HepG2 (cell line): Measurements from ENCODE around the gene ZACN. TPM values are rescaled to one million over a fixed set of nuclear protein-coding genes. Genes with fewer than 3 reads are reported as not detected.

Experiments
- KDM2A ChIP-seq: sonication (generic); formaldehyde crosslinking; IDR thresholded peaks from 2 replicates; pipeline ENCODE4 v1.4.0; 2020; ENCODE audit warnings: low read depth, missing genetic modification reagents, borderline replicate concordance
- MTF1 ChIP-seq: sonication (generic); formaldehyde crosslinking; IDR thresholded peaks from 2 replicates; pipeline ENCODE4 v1.5.0; 2020; ENCODE audit warnings: missing genetic modification reagents
- ZBTB1 ChIP-seq: sonication (generic); formaldehyde crosslinking; IDR thresholded peaks from 2 replicates; pipeline ENCODE4 v1.4.0; 2020; ENCODE audit warnings: missing genetic modification reagents, borderline replicate concordance
- ZNF260 ChIP-seq: sonication (generic); formaldehyde crosslinking; IDR thresholded peaks from 2 replicates; pipeline ENCODE4 v1.4.0; 2020; ENCODE audit warnings: missing genetic modification reagents, low read depth, mild to moderate bottlenecking, borderline replicate concordance
- ZNF326 ChIP-seq: sonication (generic); formaldehyde crosslinking; IDR thresholded peaks from 2 replicates; pipeline ENCODE4 v1.4.0; 2020; ENCODE audit warnings: missing genetic modification reagents, borderline replicate concordance
- ZNF605 ChIP-seq: sonication (generic); formaldehyde crosslinking; IDR thresholded peaks from 2 replicates; pipeline ENCODE4 v1.8.0; 2022; ENCODE audit warnings: mild to moderate bottlenecking, missing genetic modification reagents
- ZNF615 ChIP-seq: sonication (generic); formaldehyde crosslinking; IDR thresholded peaks from 2 replicates; pipeline ENCODE4 v1.5.0; 2020; ENCODE audit warnings: mild to moderate bottlenecking, missing genetic modification reagents, borderline replicate concordance
- ZNF782 ChIP-seq: sonication (generic); formaldehyde crosslinking; IDR thresholded peaks from 2 replicates; pipeline ENCODE4 v1.4.0; 2020; ENCODE audit warnings: missing genetic modification reagents, mild to moderate bottlenecking, borderline replicate concordance
- ZNF816 ChIP-seq: sonication (generic); formaldehyde crosslinking; IDR thresholded peaks from 2 replicates; pipeline ENCODE4 v1.8.0; 2022; ENCODE audit warnings: missing genetic modification reagents, mild to moderate bottlenecking, borderline replicate concordance
- polyA plus RNA-seq, 8 experiments: library from polyadenylated mRNA; depleted of rRNA in 3 of 8; stranded (reverse) in 7 of 8; unstranded in 1 of 8; fragments of >200 nt; fragmentation: Illumina TruSeq in 4 of 8; extraction: Trizol in 4 of 8; gene quantifications; 2 replicates each; pipeline versions ENCODE4 v1.2.1 to v1.2.3, GENCODE V29; 2011 to 2016; ENCODE audit warnings: low read depth in 4 of 8, missing spikeins in 1 of 8, mixed read lengths in 1 of 8; ENCODE audit not compliant: insufficient read depth in 1 of 8
- total RNA-seq, 5 experiments: library from RNA; depleted of rRNA; stranded (reverse); fragments of >200 nt; fragmentation: Illumina TruSeq; extraction: Trizol; gene quantifications; 2 replicates each; pipeline ENCODE4 v1.2.3, GENCODE V29; 2016; ENCODE audit warnings: low read depth in 1 of 5
- TF ChIP-seq, protein P1 (sequence below): sonication (generic); formaldehyde crosslinking; IDR thresholded peaks from 2 replicates; pipeline ENCODE4 v1.4.0; 2020; ENCODE audit warnings: missing genetic modification reagents, borderline replicate concordance
- TF ChIP-seq, protein P2 (sequence below): sonication (generic); formaldehyde crosslinking; IDR thresholded peaks from 2 replicates; pipeline ENCODE4 v1.4.0; 2020; ENCODE audit warnings: missing genetic modification reagents
- TF ChIP-seq, protein P3 (sequence below): IDR thresholded peaks from 2 replicates; pipeline ENCODE4 v1.6.1; 2018; ENCODE audit warnings: missing genetic modification reagents, mild to moderate bottlenecking, missing compliant biosample characterization
- TF ChIP-seq, protein P4 (sequence below): sonication (generic); formaldehyde crosslinking; IDR thresholded peaks from 2 replicates; pipeline ENCODE4 v1.4.0; 2020; ENCODE audit warnings: missing genetic modification reagents, borderline replicate concordance
- TF ChIP-seq, protein P5 (sequence below): IDR thresholded peaks from 2 replicates; pipeline ENCODE4 v1.6.1; 2016

The ZACN gene
- total and polyA plus RNA-seq, 2 of the 13 experiments (the other 11 are each of a cell fraction or from before 2014, with no cell fraction given), result 0.11 to 0.15 TPM

DNA sequence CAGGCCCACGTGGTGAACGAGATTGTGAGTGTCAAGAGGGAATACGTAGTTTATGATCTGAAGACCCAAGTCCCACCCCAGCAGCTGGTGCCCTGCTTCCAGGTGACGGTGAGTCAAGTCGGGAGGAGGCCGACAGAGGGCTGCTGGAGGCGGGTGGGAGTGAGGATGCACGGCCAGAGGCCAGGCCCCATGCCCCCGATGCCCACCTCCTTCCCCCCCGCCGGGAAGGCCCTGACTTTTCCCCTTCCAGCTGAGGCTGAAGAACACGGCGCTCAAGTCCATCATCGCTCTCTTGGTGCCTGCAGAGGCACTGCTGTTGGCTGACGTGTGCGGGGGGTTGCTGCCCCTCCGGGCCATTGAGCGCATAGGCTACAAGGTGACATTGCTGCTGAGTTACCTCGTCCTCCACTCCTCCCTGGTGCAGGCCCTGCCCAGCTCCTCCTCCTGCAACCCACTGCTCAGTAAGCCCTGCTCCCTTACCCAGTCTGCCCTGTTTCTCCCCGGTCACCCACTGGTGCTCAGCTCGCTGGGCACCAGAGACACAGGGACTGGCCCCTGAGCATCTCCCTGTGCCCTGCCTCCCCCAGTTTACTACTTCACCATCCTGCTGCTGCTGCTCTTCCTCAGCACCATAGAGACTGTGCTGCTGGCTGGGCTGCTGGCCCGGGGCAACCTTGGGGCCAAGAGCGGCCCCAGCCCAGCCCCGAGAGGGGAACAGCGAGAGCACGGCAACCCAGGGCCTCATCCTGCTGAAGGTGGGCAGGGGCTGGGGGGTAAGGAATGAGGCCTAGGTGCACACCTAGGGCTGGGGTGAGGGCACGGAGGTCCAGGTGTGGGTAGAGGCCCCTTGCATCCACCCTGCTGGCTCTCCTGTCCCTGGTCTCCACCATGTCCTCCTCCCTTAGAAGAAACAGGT, 2.6 kb downstream of the ZACN start (continued):
- TF ChIP-seq, protein P1, sequence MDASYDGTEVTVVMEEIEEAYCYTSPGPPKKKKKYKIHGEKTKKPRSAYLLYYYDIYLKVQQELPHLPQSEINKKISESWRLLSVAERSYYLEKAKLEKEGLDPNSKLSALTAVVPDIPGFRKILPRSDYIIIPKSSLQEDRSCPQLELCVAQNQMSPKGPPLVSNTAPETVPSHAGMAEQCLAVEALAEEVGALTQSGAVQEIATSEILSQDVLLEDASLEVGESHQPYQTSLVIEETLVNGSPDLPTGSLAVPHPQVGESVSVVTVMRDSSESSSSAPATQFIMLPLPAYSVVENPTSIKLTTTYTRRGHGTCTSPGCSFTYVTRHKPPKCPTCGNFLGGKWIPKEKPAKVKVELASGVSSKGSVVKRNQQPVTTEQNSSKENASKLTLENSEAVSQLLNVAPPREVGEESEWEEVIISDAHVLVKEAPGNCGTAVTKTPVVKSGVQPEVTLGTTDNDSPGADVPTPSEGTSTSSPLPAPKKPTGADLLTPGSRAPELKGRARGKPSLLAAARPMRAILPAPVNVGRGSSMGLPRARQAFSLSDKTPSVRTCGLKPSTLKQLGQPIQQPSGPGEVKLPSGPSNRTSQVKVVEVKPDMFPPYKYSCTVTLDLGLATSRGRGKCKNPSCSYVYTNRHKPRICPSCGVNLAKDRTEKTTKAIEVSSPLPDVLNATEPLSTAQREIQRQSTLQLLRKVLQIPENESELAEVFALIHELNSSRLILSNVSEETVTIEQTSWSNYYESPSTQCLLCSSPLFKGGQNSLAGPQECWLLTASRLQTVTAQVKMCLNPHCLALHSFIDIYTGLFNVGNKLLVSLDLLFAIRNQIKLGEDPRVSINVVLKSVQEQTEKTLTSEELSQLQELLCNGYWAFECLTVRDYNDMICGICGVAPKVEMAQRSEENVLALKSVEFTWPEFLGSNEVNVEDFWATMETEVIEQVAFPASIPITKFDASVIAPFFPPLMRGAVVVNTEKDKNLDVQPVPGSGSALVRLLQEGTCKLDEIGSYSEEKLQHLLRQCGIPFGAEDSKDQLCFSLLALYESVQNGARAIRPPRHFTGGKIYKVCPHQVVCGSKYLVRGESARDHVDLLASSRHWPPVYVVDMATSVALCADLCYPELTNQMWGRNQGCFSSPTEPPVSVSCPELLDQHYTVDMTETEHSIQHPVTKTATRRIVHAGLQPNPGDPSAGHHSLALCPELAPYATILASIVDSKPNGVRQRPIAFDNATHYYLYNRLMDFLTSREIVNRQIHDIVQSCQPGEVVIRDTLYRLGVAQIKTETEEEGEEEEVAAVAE, result 0 out of 2 replicates have a peak, but pooled peaks have one; percentile 39
- TF ChIP-seq ZNF260, result no peak
- no peak for TF ChIP-seq ZBTB1 (CRISPR knock-in tag)
- peak; percentile 56; the same call in 1 of the 2 replicates for TF ChIP-seq KDM2A
- no peak for TF ChIP-seq ZNF615 (CRISPR knock-in tag)
- 0 out of 2 replicates have a peak, but pooled peaks have one; percentile 33 for TF ChIP-seq ZNF326 (CRISPR knock-in tag)
- 0 out of 2 replicates have a peak, but pooled peaks have one; percentile 44 for TF ChIP-seq ZNF816 (CRISPR knock-in tag)
- no peak for TF ChIP-seq ZNF782 (CRISPR knock-in tag)
- no peak for TF ChIP-seq MTF1 (CRISPR knock-in tag)
- TF ChIP-seq ZNF605, result no peak
- TF ChIP-seq, protein P2, sequence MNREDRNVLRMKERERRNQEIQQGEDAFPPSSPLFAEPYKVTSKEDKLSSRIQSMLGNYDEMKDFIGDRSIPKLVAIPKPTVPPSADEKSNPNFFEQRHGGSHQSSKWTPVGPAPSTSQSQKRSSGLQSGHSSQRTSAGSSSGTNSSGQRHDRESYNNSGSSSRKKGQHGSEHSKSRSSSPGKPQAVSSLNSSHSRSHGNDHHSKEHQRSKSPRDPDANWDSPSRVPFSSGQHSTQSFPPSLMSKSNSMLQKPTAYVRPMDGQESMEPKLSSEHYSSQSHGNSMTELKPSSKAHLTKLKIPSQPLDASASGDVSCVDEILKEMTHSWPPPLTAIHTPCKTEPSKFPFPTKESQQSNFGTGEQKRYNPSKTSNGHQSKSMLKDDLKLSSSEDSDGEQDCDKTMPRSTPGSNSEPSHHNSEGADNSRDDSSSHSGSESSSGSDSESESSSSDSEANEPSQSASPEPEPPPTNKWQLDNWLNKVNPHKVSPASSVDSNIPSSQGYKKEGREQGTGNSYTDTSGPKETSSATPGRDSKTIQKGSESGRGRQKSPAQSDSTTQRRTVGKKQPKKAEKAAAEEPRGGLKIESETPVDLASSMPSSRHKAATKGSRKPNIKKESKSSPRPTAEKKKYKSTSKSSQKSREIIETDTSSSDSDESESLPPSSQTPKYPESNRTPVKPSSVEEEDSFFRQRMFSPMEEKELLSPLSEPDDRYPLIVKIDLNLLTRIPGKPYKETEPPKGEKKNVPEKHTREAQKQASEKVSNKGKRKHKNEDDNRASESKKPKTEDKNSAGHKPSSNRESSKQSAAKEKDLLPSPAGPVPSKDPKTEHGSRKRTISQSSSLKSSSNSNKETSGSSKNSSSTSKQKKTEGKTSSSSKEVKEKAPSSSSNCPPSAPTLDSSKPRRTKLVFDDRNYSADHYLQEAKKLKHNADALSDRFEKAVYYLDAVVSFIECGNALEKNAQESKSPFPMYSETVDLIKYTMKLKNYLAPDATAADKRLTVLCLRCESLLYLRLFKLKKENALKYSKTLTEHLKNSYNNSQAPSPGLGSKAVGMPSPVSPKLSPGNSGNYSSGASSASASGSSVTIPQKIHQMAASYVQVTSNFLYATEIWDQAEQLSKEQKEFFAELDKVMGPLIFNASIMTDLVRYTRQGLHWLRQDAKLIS (CRISPR knock-in tag), result no peak
- TF ChIP-seq, protein P3, sequence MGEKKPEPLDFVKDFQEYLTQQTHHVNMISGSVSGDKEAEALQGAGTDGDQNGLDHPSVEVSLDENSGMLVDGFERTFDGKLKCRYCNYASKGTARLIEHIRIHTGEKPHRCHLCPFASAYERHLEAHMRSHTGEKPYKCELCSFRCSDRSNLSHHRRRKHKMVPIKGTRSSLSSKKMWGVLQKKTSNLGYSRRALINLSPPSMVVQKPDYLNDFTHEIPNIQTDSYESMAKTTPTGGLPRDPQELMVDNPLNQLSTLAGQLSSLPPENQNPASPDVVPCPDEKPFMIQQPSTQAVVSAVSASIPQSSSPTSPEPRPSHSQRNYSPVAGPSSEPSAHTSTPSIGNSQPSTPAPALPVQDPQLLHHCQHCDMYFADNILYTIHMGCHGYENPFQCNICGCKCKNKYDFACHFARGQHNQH (CRISPR knock-in tag), result no peak
- TF ChIP-seq, protein P4, sequence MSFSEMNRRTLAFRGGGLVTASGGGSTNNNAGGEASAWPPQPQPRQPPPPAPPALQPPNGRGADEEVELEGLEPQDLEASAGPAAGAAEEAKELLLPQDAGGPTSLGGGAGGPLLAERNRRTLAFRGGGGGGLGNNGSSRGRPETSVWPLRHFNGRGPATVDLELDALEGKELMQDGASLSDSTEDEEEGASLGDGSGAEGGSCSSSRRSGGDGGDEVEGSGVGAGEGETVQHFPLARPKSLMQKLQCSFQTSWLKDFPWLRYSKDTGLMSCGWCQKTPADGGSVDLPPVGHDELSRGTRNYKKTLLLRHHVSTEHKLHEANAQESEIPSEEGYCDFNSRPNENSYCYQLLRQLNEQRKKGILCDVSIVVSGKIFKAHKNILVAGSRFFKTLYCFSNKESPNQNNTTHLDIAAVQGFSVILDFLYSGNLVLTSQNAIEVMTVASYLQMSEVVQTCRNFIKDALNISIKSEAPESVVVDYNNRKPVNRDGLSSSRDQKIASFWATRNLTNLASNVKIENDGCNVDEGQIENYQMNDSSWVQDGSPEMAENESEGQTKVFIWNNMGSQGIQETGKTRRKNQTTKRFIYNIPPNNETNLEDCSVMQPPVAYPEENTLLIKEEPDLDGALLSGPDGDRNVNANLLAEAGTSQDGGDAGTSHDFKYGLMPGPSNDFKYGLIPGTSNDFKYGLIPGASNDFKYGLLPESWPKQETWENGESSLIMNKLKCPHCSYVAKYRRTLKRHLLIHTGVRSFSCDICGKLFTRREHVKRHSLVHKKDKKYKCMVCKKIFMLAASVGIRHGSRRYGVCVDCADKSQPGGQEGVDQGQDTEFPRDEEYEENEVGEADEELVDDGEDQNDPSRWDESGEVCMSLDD (CRISPR knock-in tag), result no peak
- TF ChIP-seq, protein P5, sequence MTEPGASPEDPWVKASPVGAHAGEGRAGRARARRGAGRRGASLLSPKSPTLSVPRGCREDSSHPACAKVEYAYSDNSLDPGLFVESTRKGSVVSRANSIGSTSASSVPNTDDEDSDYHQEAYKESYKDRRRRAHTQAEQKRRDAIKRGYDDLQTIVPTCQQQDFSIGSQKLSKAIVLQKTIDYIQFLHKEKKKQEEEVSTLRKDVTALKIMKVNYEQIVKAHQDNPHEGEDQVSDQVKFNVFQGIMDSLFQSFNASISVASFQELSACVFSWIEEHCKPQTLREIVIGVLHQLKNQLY, result no peak
